ENCODE data around the gene PPP1CA.

PPP1CA gene

GRCh38 chr11:67369801-67370284 is 31.8 kb downstream of the PPP1CA start:
- DNase-seq (ENCODE audit: low read depth in 2 of 2) = no peak

- DNase-seq (ENCODE audit: low read depth in 2 of 2) = no peak
Measured at GRCh38 chr11:67369275-67369674, 32.4 kb downstream of the PPP1CA start.

GRCh38 chr11:67368621-67369020 is 33.0 kb downstream of the PPP1CA start:
- DNase-seq (ENCODE audit: low read depth in 2 of 2) = no peak

GRCh38 chr11:67367761-67368227 is 33.9 kb downstream of the PPP1CA start:
- no peak for DNase-seq (ENCODE audit: low read depth in 2 of 2)

GRCh38 chr11:67366961-67367760 is 34.5 kb downstream of the PPP1CA start:
- DNase-seq (ENCODE audit: low read depth in 2 of 2) = no peak

- DNase-seq (ENCODE audit: low read depth in 2 of 2) = no peak
Measured at GRCh38 chr11:67366546-67366945, 35.1 kb downstream of the PPP1CA start.

- no peak for DNase-seq (ENCODE audit: low read depth in 2 of 2)
Measured at GRCh38 chr11:67365736-67366444, 35.8 kb downstream of the PPP1CA start.

- no peak for DNase-seq (ENCODE audit: low read depth in 2 of 2)
Measured at GRCh38 chr11:67364783-67365722, 36.6 kb downstream of the PPP1CA start.

- no peak for DNase-seq (ENCODE audit: low read depth in 2 of 2)
Measured at GRCh38 chr11:67364169-67364568, 37.5 kb downstream of the PPP1CA start.

- no peak for DNase-seq (ENCODE audit: low read depth in 2 of 2)
Measured at GRCh38 chr11:67357831-67358670, 43.6 kb downstream of the PPP1CA start.

GRCh38 chr11:67356864-67357561 is 44.6 kb downstream of the PPP1CA start:
- DNase-seq (ENCODE audit: low read depth in 2 of 2) = no peak

GRCh38 chr11:67356387-67356863 is 45.2 kb downstream of the PPP1CA start:
- DNase-seq (ENCODE audit: low read depth in 2 of 2) = no peak

GRCh38 chr11:67355794-67356386 is 45.8 kb downstream of the PPP1CA start:
- DNase-seq (ENCODE audit: low read depth in 2 of 2) = no peak

- no peak for DNase-seq (ENCODE audit: low read depth in 2 of 2)
Measured at GRCh38 chr11:67355023-67355793, 46.5 kb downstream of the PPP1CA start.

- no peak for DNase-seq (ENCODE audit: low read depth in 2 of 2)
Measured at GRCh38 chr11:67354075-67355022, 47.3 kb downstream of the PPP1CA start.

- peak; percentile 81 to 82 for DNase-seq (ENCODE audit: low read depth in 2 of 2)
Measured at GRCh38 chr11:67353317-67354074, 48.2 kb downstream of the PPP1CA start, which contains the start of gene POLD4. TSS of gene POLD4 (minus strand) at chr11:67353546. CDS start at chr11:67353399, 147 bp downstream.

All from fibroblast of skin of left biceps (primary cell).